H9 (cell line): ENCODE measurements around the gene IFT81. TPM values are rescaled to one million over a fixed set of nuclear protein-coding genes. Genes with fewer than 3 reads are reported as not detected.

Source experiments
- DNase-seq: peaks from one replicate; pipeline ENCODE4 v3.0.0-alpha.2; 2017
- H2AFZ ChIP-seq: one replicate; pipeline ENCODE4 v1.6.1; 2013; ENCODE audit warnings: mild to moderate bottlenecking, low read length, control low read depth, moderate library complexity
- H2AK5ac ChIP-seq: 2 replicates; pipeline ENCODE4 v1.6.1; 2013; ENCODE audit warnings: low read length, control low read depth, mixed read lengths; ENCODE audit not compliant: insufficient read length
- H2BK120ac ChIP-seq: one replicate; pipeline ENCODE4 v1.6.1; 2013; ENCODE audit warnings: low read depth, mild to moderate bottlenecking, low read length, control low read depth, inconsistent platforms; ENCODE audit not compliant: poor library complexity, severe bottlenecking
- H2BK12ac ChIP-seq: 2 replicates; pipeline ENCODE4 v1.6.1; 2013; ENCODE audit warnings: low read length, control low read depth, mixed read lengths, low read depth; ENCODE audit not compliant: insufficient read length
- H2BK15ac ChIP-seq: 2 replicates; pipeline ENCODE4 v1.6.1; 2013; ENCODE audit warnings: low read depth, low read length, control low read depth
- H2BK20ac ChIP-seq: one replicate; pipeline ENCODE4 v1.6.1; 2013; ENCODE audit warnings: low read depth, mild to moderate bottlenecking, low read length, control low read depth, inconsistent platforms; ENCODE audit not compliant: poor library complexity, severe bottlenecking
- H2BK5ac ChIP-seq: 2 replicates; pipeline ENCODE4 v1.6.1; 2013; ENCODE audit warnings: low read length, control low read depth, mixed read lengths; ENCODE audit not compliant: insufficient read length
- H3K14ac ChIP-seq: 2 replicates; pipeline ENCODE4 v1.6.1; 2013; ENCODE audit warnings: low read length, control low read depth; ENCODE audit not compliant: insufficient read depth
- H3K18ac ChIP-seq: 2 replicates; pipeline ENCODE4 v1.6.1; 2013; ENCODE audit warnings: low read depth, mild to moderate bottlenecking, mixed read lengths, low read length, control low read depth; ENCODE audit not compliant: insufficient read length
- H3K23ac ChIP-seq: 2 replicates; pipeline ENCODE4 v1.6.1; 2013; ENCODE audit warnings: low read length, control low read depth, mixed read lengths, low read depth; ENCODE audit not compliant: insufficient read length
- H3K23me2 ChIP-seq: 2 replicates; pipeline ENCODE4 v1.6.1; 2013; ENCODE audit warnings: low read depth, mild to moderate bottlenecking, mixed read lengths, low read length, control low read depth; ENCODE audit not compliant: insufficient read length, poor library complexity, severe bottlenecking
- H3K27ac ChIP-seq: 2 replicates; pipeline ENCODE4 v1.5.1; 2013; ENCODE audit warnings: low read length, control low read depth, mixed read lengths, low read depth; ENCODE audit not compliant: insufficient read length
- H3K27me3 ChIP-seq: 2 replicates; pipeline ENCODE4 v1.6.1; 2013; ENCODE audit warnings: low read length, control low read depth, inconsistent platforms; ENCODE audit not compliant: insufficient read depth
- H3K4ac ChIP-seq: 2 replicates; pipeline ENCODE4 v1.6.1; 2013; ENCODE audit warnings: low read depth, mild to moderate bottlenecking, control low read depth, inconsistent platforms, low read length, moderate library complexity
- H3K4me1 ChIP-seq: 2 replicates; pipeline ENCODE4 v1.6.1; 2013; ENCODE audit warnings: low read length, control low read depth, inconsistent platforms; ENCODE audit not compliant: insufficient read depth
- H3K4me2 ChIP-seq: 2 replicates; pipeline ENCODE4 v1.6.1; 2013; ENCODE audit warnings: low read length, control low read depth, mixed read lengths; ENCODE audit not compliant: insufficient read length, insufficient read depth
- H3K56ac ChIP-seq: 2 replicates; pipeline ENCODE4 v1.6.1; 2013; ENCODE audit warnings: low read depth, mild to moderate bottlenecking, mixed read lengths, low read length, control low read depth; ENCODE audit not compliant: insufficient read length
- H3K79me1 ChIP-seq: 2 replicates; pipeline ENCODE4 v1.6.1; 2013; ENCODE audit warnings: low read depth, mild to moderate bottlenecking, moderate library complexity, low read length, control low read depth, inconsistent platforms; ENCODE audit not compliant: insufficient read depth, poor library complexity, severe bottlenecking
- H3K79me2 ChIP-seq: 2 replicates; pipeline ENCODE4 v1.6.1; 2013; ENCODE audit warnings: low read length, control low read depth, inconsistent platforms; ENCODE audit not compliant: insufficient read depth
- H3K9ac ChIP-seq: 2 replicates; pipeline ENCODE4 v1.6.1; 2013; ENCODE audit warnings: low read length, control low read depth, mixed read lengths; ENCODE audit not compliant: insufficient read length; ENCODE audit errors: extremely low read depth
- H3K9me3 ChIP-seq: one replicate; pipeline ENCODE4 v1.6.1; 2013; ENCODE audit warnings: low read depth, low read length, inconsistent platforms; ENCODE audit not compliant: control insufficient read depth
- H3T11ph ChIP-seq: one replicate; pipeline ENCODE4 v1.6.1; 2013; ENCODE audit warnings: mild to moderate bottlenecking, low read length, control low read depth, inconsistent platforms
- H4K20me1 ChIP-seq: one replicate; pipeline ENCODE4 v1.6.1; 2013; ENCODE audit not compliant: control insufficient read depth, insufficient read length, insufficient read depth
- H4K5ac ChIP-seq: 2 replicates; pipeline ENCODE4 v1.6.1; 2013; ENCODE audit warnings: low read depth, mild to moderate bottlenecking, mixed read lengths, low read length, control low read depth; ENCODE audit not compliant: insufficient read length
- H4K8ac ChIP-seq: replicated peaks from 2 replicates; pipeline ENCODE4 v1.6.1; 2013; ENCODE audit warnings: low read length, control low read depth, mixed read lengths, low read depth; ENCODE audit not compliant: insufficient read length
- H4K91ac ChIP-seq: 2 replicates; pipeline ENCODE4 v1.6.1; 2013; ENCODE audit warnings: low read depth, mild to moderate bottlenecking, moderate library complexity, mixed read lengths, low read length, control low read depth; ENCODE audit not compliant: insufficient read length
- H3K27ac Mint-ChIP-seq, 3 experiments: 2 replicates in 2 of 3; 3 replicates in 1 of 3; pipeline ENCODE4 v1.8.0; 2020 to 2021; ENCODE audit warnings: mixed read lengths in 3 of 3, mild to moderate bottlenecking in 1 of 3, moderate library complexity in 1 of 3
- H3K27me3 Mint-ChIP-seq: 2 replicates; pipeline ENCODE4 v1.8.0; 2021; ENCODE audit warnings: low read depth, mild to moderate bottlenecking, moderate library complexity, mixed read lengths
- H3K36me3 Mint-ChIP-seq, 3 experiments: 2 replicates in 2 of 3; 3 replicates in 1 of 3; pipeline ENCODE4 v1.8.0; 2020 to 2021; ENCODE audit warnings: low read depth in 3 of 3, mixed read lengths in 3 of 3; ENCODE audit not compliant: insufficient read depth in 1 of 3
- H3K4me1 Mint-ChIP-seq, 2 experiments: 2 replicates each; pipeline ENCODE4 v1.8.0; 2020; ENCODE audit warnings: mixed read lengths in 2 of 2
- H3K4me3 Mint-ChIP-seq, 2 experiments: 2 replicates in 1 of 2; 3 replicates in 1 of 2; pipeline ENCODE4 v1.8.0; 2020 to 2021; ENCODE audit warnings: mild to moderate bottlenecking in 2 of 2, mixed read lengths in 2 of 2, moderate library complexity in 1 of 2
- H3K9me3 Mint-ChIP-seq, 2 experiments: 2 replicates in 1 of 2; 3 replicates in 1 of 2; pipeline ENCODE4 v1.8.0; 2020; ENCODE audit warnings: mild to moderate bottlenecking in 2 of 2, mixed read lengths in 2 of 2, moderate library complexity in 1 of 2
- WGBS: extraction: QIAGEN DNeasy Blood & Tissue Kit; methylation state at CpG from one replicate; pipeline ENCODE4 v1.1.7; 2013; ENCODE audit warnings: missing lambda C conversion rate, low lambda C conversion rate, mixed read lengths; ENCODE audit not compliant: insufficient read length; ENCODE audit errors: extremely low coverage; 5-methylcytosine and 5-hydroxymethylcytosine counted together
- total RNA-seq: library from RNA; stranded (reverse); gene quantifications from 2 replicates; pipeline ENCODE4 v1.2.1, GENCODE V29; 2021
- TF ChIP-seq, protein P1 (sequence below): fragments of 200-600 bp; sonication (generic); conservative IDR thresholded peaks from 3 replicates; pipeline ENCODE4 v1.8.0; 2021; ENCODE audit warnings: antibody characterized with exemption, mild to moderate bottlenecking

IFT81 gene
- total RNA-seq, 1 experiment from 2014 or later = 9.3 TPM

DNA sequence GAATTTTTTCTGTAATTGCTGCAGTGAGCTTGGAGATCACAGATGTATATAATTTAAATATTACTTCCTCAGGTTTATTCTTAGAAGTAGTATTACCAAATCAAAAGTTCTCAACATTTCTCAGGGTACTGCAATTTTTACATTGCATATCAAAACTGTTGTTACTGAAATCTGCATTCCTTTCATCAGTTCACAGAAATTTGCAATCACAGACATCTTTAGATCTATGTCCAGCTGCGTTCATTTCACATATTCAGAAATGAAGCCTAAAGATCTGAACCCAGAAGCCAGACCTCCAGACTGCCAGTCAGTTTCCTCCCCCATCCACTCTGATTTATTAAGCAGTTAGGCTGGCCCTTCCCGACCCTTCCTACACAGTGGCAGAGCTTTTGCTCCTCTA is 18.2 kb upstream of the IFT81 start:
- H3K56ac ChIP-seq = no peak overlapping the region
- no peak overlapping the region for H2AK5ac ChIP-seq
- no peaks in the 10 kb centered on the region for H3K79me2 ChIP-seq
- no peaks in the 10 kb centered on the region for H4K20me1 ChIP-seq
- H2BK15ac ChIP-seq = no peak overlapping the region
- Mint-ChIP-seq H3K27me3 (no peaks in the 10 kb centered on the region), H3K36me3 (no peaks in the 10 kb centered on the region), H3K4me1 (peaks cover 17 to 20% of the 10 kb centered on the region in 2 experiments), H3K27ac (no peak overlapping the region), H3K9me3 (no peaks in the 10 kb centered on the region), H3K4me3 (no peak overlapping the region)
- H3K4ac ChIP-seq = no peak overlapping the region
- no peak overlapping the region for H3K14ac ChIP-seq
- H3K18ac ChIP-seq = no peak overlapping the region
- H3K27ac ChIP-seq = no peak overlapping the region
- no peaks in the 10 kb centered on the region for H3K23me2 ChIP-seq
- no peak overlapping the region for H2BK120ac ChIP-seq
- no peak overlapping the region for H4K8ac ChIP-seq
- H3K9ac ChIP-seq = no peak overlapping the region
- WGBS = no CpG with 5 or more reads among the region's 2 CpGs
- H3K79me1 ChIP-seq = no peaks in the 10 kb centered on the region
- H3K4me1 ChIP-seq = peaks cover 2% of the 10 kb centered on the region; the same call in 1 of the 2 replicates
- H3T11ph ChIP-seq = no peak overlapping the region
- no peak overlapping the region for H4K91ac ChIP-seq
- no peak for DNase-seq
- H4K5ac ChIP-seq = no peak overlapping the region
- TF ChIP-seq, protein P1, sequence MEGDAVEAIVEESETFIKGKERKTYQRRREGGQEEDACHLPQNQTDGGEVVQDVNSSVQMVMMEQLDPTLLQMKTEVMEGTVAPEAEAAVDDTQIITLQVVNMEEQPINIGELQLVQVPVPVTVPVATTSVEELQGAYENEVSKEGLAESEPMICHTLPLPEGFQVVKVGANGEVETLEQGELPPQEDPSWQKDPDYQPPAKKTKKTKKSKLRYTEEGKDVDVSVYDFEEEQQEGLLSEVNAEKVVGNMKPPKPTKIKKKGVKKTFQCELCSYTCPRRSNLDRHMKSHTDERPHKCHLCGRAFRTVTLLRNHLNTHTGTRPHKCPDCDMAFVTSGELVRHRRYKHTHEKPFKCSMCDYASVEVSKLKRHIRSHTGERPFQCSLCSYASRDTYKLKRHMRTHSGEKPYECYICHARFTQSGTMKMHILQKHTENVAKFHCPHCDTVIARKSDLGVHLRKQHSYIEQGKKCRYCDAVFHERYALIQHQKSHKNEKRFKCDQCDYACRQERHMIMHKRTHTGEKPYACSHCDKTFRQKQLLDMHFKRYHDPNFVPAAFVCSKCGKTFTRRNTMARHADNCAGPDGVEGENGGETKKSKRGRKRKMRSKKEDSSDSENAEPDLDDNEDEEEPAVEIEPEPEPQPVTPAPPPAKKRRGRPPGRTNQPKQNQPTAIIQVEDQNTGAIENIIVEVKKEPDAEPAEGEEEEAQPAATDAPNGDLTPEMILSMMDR = no peak
- H3K27me3 ChIP-seq = no peaks in the 10 kb centered on the region
- no peak overlapping the region for H3K4me2 ChIP-seq
- no peak overlapping the region for H2AFZ ChIP-seq
- no peak overlapping the region for H2BK12ac ChIP-seq
- no peak overlapping the region for H3K23ac ChIP-seq
- H2BK5ac ChIP-seq = no peak overlapping the region
- no peaks in the 10 kb centered on the region for H3K9me3 ChIP-seq
- no peak overlapping the region for H2BK20ac ChIP-seq
